GM12872 (cell line): Measurements from ENCODE around the gene SH3YL1.

ENCODE experiments used
- TF ChIP-seq, protein P1 (sequence below): IDR thresholded peaks from 3 replicates; pipeline ENCODE4 v1.5.1; 2011; ENCODE audit warnings: low read depth, mild to moderate bottlenecking, low read length, moderate library complexity; ENCODE audit not compliant: insufficient read depth

SH3YL1 gene

DNA sequence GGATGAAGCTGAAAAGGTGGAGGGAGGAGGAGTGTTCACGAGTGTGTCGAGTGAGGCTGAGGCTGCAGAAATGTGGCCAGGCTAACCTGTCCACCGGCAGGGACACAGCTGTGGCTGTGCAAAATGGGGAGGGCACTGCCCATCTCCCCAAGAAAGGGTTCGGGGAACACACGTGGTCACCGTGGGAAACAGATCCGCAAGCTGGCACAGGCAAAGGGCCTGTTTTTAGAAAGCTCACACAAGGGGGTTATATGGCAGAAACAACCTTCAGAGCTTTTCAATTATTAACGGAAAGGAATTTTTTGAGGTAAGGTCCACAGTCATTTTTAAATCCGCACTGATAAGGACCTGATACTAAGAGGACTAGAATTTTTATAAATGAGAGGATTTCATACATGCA lies 35.7 kb downstream of the SH3YL1 start:
- TF ChIP-seq, protein P1, sequence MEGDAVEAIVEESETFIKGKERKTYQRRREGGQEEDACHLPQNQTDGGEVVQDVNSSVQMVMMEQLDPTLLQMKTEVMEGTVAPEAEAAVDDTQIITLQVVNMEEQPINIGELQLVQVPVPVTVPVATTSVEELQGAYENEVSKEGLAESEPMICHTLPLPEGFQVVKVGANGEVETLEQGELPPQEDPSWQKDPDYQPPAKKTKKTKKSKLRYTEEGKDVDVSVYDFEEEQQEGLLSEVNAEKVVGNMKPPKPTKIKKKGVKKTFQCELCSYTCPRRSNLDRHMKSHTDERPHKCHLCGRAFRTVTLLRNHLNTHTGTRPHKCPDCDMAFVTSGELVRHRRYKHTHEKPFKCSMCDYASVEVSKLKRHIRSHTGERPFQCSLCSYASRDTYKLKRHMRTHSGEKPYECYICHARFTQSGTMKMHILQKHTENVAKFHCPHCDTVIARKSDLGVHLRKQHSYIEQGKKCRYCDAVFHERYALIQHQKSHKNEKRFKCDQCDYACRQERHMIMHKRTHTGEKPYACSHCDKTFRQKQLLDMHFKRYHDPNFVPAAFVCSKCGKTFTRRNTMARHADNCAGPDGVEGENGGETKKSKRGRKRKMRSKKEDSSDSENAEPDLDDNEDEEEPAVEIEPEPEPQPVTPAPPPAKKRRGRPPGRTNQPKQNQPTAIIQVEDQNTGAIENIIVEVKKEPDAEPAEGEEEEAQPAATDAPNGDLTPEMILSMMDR: no peak

DNA sequence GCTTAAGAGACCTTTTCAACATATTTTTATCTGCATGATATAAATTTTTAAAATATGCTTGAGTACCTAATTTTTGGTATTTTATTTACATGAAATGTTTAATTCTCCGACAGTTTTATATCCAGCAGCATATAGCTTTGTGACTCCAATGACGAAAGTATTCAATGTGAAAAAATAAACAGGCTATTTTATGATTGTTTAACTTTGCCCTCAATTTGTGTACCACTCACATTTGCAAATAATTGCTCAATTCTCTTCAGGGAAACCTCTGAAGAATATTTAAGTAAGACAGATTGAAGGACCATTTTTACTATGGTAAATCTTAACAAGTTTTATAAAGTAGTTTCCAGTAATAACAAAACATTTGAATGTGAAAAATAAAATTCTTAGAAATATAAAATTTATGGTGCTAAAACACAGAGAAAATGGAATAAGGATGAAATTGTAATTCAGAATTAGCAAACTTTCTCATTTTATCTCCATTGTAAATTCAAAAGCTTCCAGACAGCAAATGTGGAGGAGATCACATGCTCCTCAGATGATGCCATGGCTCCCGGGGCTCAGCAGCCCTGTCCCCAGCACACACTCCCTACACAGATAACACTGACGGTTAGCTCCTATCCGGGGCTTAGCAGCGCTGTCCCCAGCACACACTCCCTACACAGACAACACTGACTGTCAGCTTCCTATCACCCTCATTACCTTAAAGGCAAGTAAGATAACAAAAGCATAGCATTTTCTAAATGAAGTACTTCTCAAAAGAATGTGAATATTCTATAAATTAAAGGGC lies 39.7 kb downstream of the SH3YL1 start:
- TF ChIP-seq, protein P1: no peak

DNA sequence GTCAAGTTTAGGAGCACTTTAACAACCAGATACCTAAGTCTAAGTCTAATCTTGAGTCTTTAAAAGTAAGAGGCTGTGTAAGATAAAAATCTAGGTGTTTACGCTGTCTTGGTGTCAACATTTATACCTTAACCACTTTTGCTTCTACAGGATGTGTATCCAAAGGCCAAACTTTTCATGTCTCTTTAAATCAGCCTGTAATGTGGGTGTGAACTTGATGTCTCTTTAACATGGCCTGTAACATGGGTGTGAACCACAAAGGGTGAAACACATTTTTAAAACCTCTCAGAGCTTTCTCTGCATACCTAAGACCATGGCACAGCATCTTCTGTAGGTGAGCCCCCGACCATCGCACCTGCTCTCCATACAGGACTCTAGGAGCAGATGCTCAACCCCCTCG lies 40.4 kb downstream of the SH3YL1 start:
- TF ChIP-seq, protein P1: no peak

DNA sequence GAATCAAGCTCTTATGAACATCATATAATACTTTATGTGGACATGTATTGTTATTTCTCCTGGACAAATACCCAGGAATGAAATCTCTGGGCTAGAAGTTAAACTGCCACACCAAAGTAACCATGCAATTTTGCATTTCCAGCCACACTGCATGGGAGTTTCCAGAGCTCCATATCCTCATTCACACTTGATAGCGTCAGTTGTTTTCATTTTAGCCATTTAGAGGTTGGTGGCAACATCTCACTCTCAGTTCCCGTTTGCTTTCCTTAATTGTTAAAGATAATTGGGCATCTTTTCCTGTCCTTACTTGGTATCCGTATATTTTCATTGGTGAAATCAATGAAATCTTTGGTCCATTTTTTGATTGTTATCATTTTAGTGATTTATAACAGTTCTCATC lies 47.8 kb downstream of the SH3YL1 start:
- TF ChIP-seq, protein P1: no peak

DNA sequence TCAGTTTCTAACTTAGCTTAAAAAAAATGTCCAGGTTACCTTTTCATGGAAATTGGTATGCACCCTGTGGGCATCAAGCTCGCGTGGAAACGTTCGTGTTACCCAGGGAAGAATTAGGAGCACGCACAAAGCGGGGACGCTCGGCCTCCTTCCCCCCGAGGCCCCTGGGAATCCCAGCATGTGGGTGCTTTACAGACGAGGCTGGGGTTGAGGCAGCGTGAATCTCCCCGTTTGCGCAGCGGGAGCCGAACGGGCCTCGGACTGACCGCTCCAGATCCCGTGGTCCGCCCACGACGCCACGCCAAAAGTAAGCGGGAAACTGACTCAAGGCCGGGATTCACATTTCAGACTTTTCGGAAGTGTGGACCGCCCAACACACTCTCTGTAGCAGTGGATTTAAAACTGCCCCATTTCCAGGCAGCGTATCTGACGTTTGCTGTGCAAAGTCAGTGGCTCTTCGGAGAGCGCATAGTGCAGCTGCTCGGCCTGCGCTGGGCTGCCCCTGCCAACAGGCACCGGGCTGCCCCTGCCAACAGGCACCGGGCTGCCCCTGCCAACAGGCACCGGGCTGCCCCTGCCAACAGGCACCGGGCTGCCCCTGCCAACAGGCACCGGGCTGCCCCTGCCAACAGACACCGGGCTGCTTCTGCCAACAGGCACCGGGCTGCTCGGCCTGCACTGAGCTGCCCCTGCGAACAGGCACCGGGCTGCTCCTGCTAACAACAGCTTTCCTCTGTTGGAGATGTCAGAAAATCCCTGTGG lies 49.7 kb downstream of the SH3YL1 start:
- TF ChIP-seq, protein P1: no peak

DNA sequence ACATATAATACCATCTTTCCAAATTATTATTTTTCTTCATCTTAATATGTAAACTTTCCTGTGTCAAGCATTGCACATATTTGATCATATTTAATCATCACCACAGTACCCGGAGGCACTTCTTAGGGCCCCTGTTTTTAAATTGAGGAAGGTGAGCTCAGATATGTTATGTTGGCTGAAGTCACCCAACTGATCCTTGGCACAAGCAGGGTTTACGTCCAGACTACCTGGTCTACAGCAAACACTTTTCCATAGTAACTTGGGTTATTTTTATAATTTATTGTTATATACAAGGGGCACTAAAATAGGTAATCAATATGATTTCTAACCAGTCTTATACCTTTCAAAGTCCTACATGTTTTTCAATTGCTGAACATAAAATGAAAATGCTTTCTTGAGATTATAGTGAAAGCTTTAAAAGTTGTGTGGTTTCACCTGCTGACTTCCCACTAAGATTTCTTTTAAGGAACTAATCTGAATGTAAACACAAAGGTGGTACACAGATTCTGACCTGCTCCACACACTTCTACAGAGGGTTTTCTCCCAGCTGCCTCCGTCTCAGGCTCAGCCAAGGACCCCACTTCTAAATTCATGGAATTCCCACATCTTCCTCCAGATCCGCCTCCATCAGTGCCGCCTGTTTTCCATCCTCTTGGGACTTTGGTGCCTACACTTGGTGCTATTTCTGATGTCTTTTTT lies 52.2 kb downstream of the SH3YL1 start:
- TF ChIP-seq, protein P1: no peak

DNA sequence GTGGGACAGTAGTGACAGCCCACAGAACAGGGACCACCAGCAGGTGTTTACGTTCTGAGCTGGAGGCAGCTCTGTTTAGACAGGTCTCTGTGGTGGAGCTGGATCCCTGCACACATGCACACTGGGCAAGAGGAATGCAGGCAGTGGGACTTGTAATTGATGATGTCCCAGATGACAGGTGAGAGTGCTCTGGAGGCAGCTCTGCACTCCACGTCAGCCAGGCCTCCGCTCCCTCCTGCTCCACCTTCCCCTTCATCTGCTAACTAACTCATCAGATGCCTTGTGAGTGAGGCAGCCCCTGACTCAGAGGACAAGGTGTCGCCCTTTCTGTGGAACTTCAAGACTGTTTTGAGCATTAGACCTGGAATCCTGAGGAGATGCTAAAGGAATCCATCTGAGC lies 53.2 kb downstream of the SH3YL1 start:
- TF ChIP-seq, protein P1: no peak
